B cell (primary cell): ENCODE results near the gene LYPD5. TPM values are rescaled to one million over a fixed set of nuclear protein-coding genes. Genes with fewer than 3 reads are reported as not detected.

Experiments used
- ATAC-seq: fragments of 200-7000 bp; cut with Tn5 transposase; one replicate; pipeline ENCODE4 v1.10.0; 2021; ENCODE audit warnings: low read depth, mild to moderate bottlenecking, moderate number of reproducible peaks, moderate library complexity
- CTCF ChIA-PET: fragments of 350-600 bp; sonication (Branson Sonifier 250); formaldehyde crosslinking; loops from one replicate; lab custom pipeline; 2021; ENCODE audit warnings: antibody characterized with exemption, inconsistent platforms; lab: Charles Lee
- POLR2A ChIA-PET: fragments of 350-600 bp; sonication (Branson Sonifier 250); formaldehyde crosslinking; loops from one replicate; lab custom pipeline; 2021; ENCODE audit warnings: antibody characterized with exemption; lab: Charles Lee
- DNase-seq: peaks from one replicate; pipeline ENCODE4 v3.0.0; 2013
- H2AFZ ChIP-seq: 2 replicates; pipeline ENCODE4 v1.6.1; 2012; ENCODE audit warnings: mild to moderate bottlenecking, low read depth, low read length; ENCODE audit not compliant: insufficient read depth, poor library complexity, severe bottlenecking
- H3K27ac ChIP-seq, 2 donors: 1 replicate in 1 of 2; 2 replicates in 1 of 2; pipeline ENCODE4 v1.5.1; 2012 to 2013; ENCODE audit warnings: low read length in 2 of 2, mild to moderate bottlenecking in 2 of 2, moderate library complexity in 1 of 2
- H3K27me3 ChIP-seq, 4 experiments: fragments of 200-600 bp in 1 of 4; sonication (generic) in 1 of 4; replicated peaks in 1 of 4; 1 replicate in 2 of 4; 2 replicates in 2 of 4; pipeline versions ENCODE4 v1.6.1 to v1.7.0; 2013 to 2016; ENCODE audit warnings: low read length in 3 of 4, mild to moderate bottlenecking in 2 of 4, mixed read lengths in 1 of 4, moderate library complexity in 1 of 4; ENCODE audit not compliant: insufficient read depth in 4 of 4, control insufficient read depth in 3 of 4; ENCODE audit errors: control extremely low read depth in 1 of 4
- H3K36me3 ChIP-seq, 2 experiments: replicated peaks in 1 of 2; 1 replicate in 1 of 2; 2 replicates in 1 of 2; pipeline versions ENCODE4 v1.6.1 to v1.7.1; 2013; ENCODE audit warnings: low read length in 1 of 2; ENCODE audit not compliant: insufficient read depth in 2 of 2, control insufficient read depth in 1 of 2; ENCODE audit errors: control extremely low read depth in 1 of 2, extremely low read depth in 1 of 2
- H3K4me1 ChIP-seq, 2 donors: fragments of 200-600 bp in 1 of 2; sonication (generic) in 1 of 2; 1 replicate in 1 of 2; 2 replicates in 1 of 2; pipeline versions ENCODE4 v1.5.1 to v1.6.1; 2013 to 2017; ENCODE audit warnings: low read length in 2 of 2; ENCODE audit not compliant: control insufficient read depth in 2 of 2, insufficient read depth in 2 of 2
- H3K4me2 ChIP-seq: replicated peaks from 2 replicates; pipeline ENCODE3; 2012; ENCODE audit warnings: mild to moderate bottlenecking, low read depth, low read length; ENCODE audit not compliant: poor library complexity, severe bottlenecking
- H3K4me3 ChIP-seq, 5 experiments: fragments of 200-600 bp in 1 of 5; sonication (generic) in 1 of 5; 1 replicate in 3 of 5; 2 replicates in 2 of 5; pipeline versions ENCODE4 v1.5.1 to v1.7.0; 2011 to 2016; ENCODE audit warnings: low read length in 4 of 5, mild to moderate bottlenecking in 4 of 5, low read depth in 2 of 5, control low read depth in 1 of 5, moderate library complexity in 1 of 5; ENCODE audit not compliant: insufficient read depth in 1 of 5; ENCODE audit errors: control extremely low read depth in 1 of 5, extremely low read depth in 1 of 5
- H3K79me2 ChIP-seq: fragments of 200-600 bp; sonication (generic); one replicate; pipeline ENCODE4 v1.6.0; 2016; ENCODE audit warnings: low read length; ENCODE audit not compliant: control insufficient read depth, insufficient read depth
- H3K9ac ChIP-seq: fragments of 200-600 bp; sonication (generic); 2 replicates; pipeline ENCODE4 v1.6.1; 2017; ENCODE audit warnings: mild to moderate bottlenecking, low read length, moderate library complexity
- H3K9me3 ChIP-seq, 3 donors: one replicate each; pipeline versions ENCODE4 v1.6.1 to v1.7.1; 2013; ENCODE audit warnings: low read length in 2 of 3; ENCODE audit not compliant: control insufficient read depth in 2 of 3, insufficient read depth in 1 of 3; ENCODE audit errors: control extremely low read depth in 1 of 3
- H4K20me1 ChIP-seq: 2 replicates; pipeline ENCODE4 v1.6.0; 2012; ENCODE audit warnings: mild to moderate bottlenecking, low read length; ENCODE audit not compliant: insufficient read depth, control insufficient read depth, poor library complexity, severe bottlenecking
- H3K27ac Mint-ChIP-seq: one replicate; pipeline ENCODE4 v1.8.0; 2021; ENCODE audit warnings: mixed read lengths
- H3K27me3 Mint-ChIP-seq: one replicate; pipeline ENCODE4 v1.8.0; 2021; ENCODE audit warnings: mixed read lengths
- H3K4me1 Mint-ChIP-seq: one replicate; pipeline ENCODE4 v1.8.0; 2021; ENCODE audit warnings: mixed read lengths
- H3K4me3 Mint-ChIP-seq: one replicate; pipeline ENCODE4 v1.8.0; 2021; ENCODE audit warnings: mixed read lengths
- H3K9me3 Mint-ChIP-seq: one replicate; pipeline ENCODE4 v1.8.0; 2022; ENCODE audit warnings: mixed read lengths; ENCODE audit not compliant: insufficient read depth
- EZH2 ChIP-seq: IDR thresholded peaks from 2 replicates; pipeline ENCODE4 v1.6.1; 2012; ENCODE audit warnings: borderline replicate concordance, low read depth, mild to moderate bottlenecking, moderate library complexity, low read length; ENCODE audit not compliant: insufficient read depth, poor library complexity, severe bottlenecking
- WGBS: methylation state at CpG from one replicate; pipeline ENCODE4 v1.1.5; 2013; ENCODE audit warnings: missing lambda C conversion rate; ENCODE audit not compliant: insufficient coverage; 5-methylcytosine and 5-hydroxymethylcytosine counted together
- intact Hi-C: fragments of 100-400 bp; cut with micrococcal nuclease; formaldehyde crosslinking; loops from one replicate; pipeline ENCODE4 v1.10.0; 2022
- polyA plus RNA-seq: library from polyadenylated mRNA; depleted of rRNA; stranded (reverse); fragments of >200 nt; gene quantifications from 2 replicates; pipeline ENCODE4 v1.2.3, GENCODE V29; 2012
- total RNA-seq, 2 donors: library from RNA; stranded (reverse); fragments of 120-200 nt in 1 of 2; gene quantifications; 1 replicate in 1 of 2; 2 replicates in 1 of 2; pipeline versions ENCODE4 v1.2.3 to v1.2.4, GENCODE V29; 2013 to 2022
- TF ChIP-seq, protein P1 (sequence below): fragments of 200-600 bp; IDR thresholded peaks from one replicate; pipeline ENCODE4 v1.8.0; 2022; ENCODE audit warnings: antibody characterized with exemption, mild to moderate bottlenecking

LYPD5 gene
- total and polyA plus RNA-seq, 2 donors (not counting 1 experiment from before 2014, with no cell fraction given) = 0.46 TPM; not detected in 1

DNA sequence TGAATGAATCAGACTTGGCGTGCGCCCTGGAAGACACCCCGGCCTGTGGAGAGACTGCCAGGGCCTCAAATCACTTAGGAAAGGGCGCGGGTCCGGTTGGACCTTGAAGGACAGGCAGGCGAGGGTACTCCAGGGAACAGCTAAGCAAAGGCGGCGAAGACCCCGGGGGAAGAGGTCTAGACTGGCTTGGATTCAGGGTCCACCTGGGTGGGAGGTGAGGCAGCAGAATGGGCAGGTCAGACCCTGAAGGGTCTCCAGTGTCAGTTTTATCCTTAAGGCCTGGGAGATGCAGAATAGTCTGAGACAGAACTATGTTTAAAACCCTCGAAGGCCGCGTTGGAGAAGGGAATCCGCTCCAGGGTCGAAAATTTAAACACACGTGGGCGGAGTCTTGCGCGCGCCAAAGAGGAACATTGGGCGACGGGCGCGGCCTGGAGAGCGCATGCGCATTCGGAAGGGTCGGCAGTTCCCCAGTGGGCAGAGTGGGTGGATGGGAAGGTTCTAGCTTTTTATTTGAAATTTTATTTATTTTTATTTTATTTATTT lies 46.9 kb downstream of the LYPD5 start:
- Mint-ChIP-seq H3K4me3 (peak overlapping the region; percentile 99), H3K4me1 (peaks cover 70% of the 10 kb centered on the region), H3K9me3 (no peaks in the 10 kb centered on the region), H3K27me3 (no peaks in the 10 kb centered on the region), H3K27ac (peak overlapping the region; percentile 100)
- 1% methylated on average over 17 of the region's 28 CpGs for WGBS
- Histone ChIP-seq H3K4me1 (peaks cover 27 to 58% of the 10 kb centered on the region in 2 donors), H3K36me3 (peaks cover 0 to 15% of the 10 kb centered on the region in 2 experiments), H4K20me1 (no peaks in the 10 kb centered on the region), H3K27ac (peak overlapping the region; percentile 93 to 98), H3K4me3 (peak overlapping the region; percentile 63 to 88 (median 84)), H2AFZ (peak overlapping the region; percentile 80), H3K9ac (peak overlapping the region; percentile 78), H3K4me2 (peak overlapping the region; percentile 100), H3K27me3 (no peaks in the 10 kb centered on the region), H3K79me2 (peaks cover 27% of the 10 kb centered on the region), H3K9me3 (no peaks in the 10 kb centered on the region)
- DNase-seq (peak; percentile 88), ATAC-seq (peak; percentile 8)
- intact Hi-C loops = loop anchor here (10.0 kb wide), 1 partner anchor 179 kb away; the partner anchor contains the start of gene ZNF45
- ChIA-PET POLR2A (interaction anchor here (4.9 to 6.7 kb wide), 2 partner anchors 10 to 26 kb away, joined by 45 to 89 read pairs; partner anchors contain the start of gene KCNN4), CTCF (interaction anchor here (0.9 to 8.2 kb wide), 7 partner anchors 10 to 195 kb away, joined by 4 to 64 read pairs (median 4); partner anchors contain the start of gene KCNN4)
- TF ChIP-seq, protein P1, sequence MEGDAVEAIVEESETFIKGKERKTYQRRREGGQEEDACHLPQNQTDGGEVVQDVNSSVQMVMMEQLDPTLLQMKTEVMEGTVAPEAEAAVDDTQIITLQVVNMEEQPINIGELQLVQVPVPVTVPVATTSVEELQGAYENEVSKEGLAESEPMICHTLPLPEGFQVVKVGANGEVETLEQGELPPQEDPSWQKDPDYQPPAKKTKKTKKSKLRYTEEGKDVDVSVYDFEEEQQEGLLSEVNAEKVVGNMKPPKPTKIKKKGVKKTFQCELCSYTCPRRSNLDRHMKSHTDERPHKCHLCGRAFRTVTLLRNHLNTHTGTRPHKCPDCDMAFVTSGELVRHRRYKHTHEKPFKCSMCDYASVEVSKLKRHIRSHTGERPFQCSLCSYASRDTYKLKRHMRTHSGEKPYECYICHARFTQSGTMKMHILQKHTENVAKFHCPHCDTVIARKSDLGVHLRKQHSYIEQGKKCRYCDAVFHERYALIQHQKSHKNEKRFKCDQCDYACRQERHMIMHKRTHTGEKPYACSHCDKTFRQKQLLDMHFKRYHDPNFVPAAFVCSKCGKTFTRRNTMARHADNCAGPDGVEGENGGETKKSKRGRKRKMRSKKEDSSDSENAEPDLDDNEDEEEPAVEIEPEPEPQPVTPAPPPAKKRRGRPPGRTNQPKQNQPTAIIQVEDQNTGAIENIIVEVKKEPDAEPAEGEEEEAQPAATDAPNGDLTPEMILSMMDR = no peak
- TF ChIP-seq EZH2 = no peak
